A673 (cell line): ENCODE results near the gene ZNF319. TPM values are rescaled to one million over a fixed set of nuclear protein-coding genes. Genes with fewer than 3 reads are reported as not detected.

ENCODE experiments used
- BruUV-seq: library from RNA; stranded (reverse); fragments of 400-500 nt; replicated peaks from 2 replicates; lab custom pipeline; 2021; lab: Mats Ljungman, UMichigan
- CTCF ChIA-PET: fragments of 300-600 bp; sonication (Branson Sonifier 250); formaldehyde crosslinking; loops from one replicate; lab custom pipeline; 2022; ENCODE audit warnings: antibody characterized with exemption; lab: Charles Lee
- POLR2A ChIA-PET: fragments of 300-600 bp; sonication (Branson Sonifier 250); formaldehyde crosslinking; loops from one replicate; lab custom pipeline; 2022; ENCODE audit warnings: antibody characterized with exemption; ENCODE audit not compliant: low non-redundant PET; lab: Charles Lee
- DNase-seq: peaks from one replicate; pipeline ENCODE4 v3.0.0-alpha.2; 2015; ENCODE audit warnings: low spot score
- H3K27ac ChIP-seq: fragments of 200-600 bp; sonication (generic); 2 replicates; pipeline ENCODE4 v1.5.1; 2016; ENCODE audit warnings: mixed run types, low read depth, mild to moderate bottlenecking, mixed read lengths, antibody characterized with exemption, low read length; ENCODE audit not compliant: poor library complexity, severe bottlenecking
- H3K27me3 ChIP-seq: fragments of 200-600 bp; sonication (generic); replicated peaks from 2 replicates; pipeline ENCODE4 v1.6.1; 2017; ENCODE audit warnings: mixed run types, low read depth, mild to moderate bottlenecking, mixed read lengths, antibody characterized with exemption, low read length; ENCODE audit not compliant: insufficient read depth, poor library complexity
- H3K36me3 ChIP-seq: fragments of 200-600 bp; sonication (generic); 2 replicates; pipeline ENCODE4 v1.6.1; 2016; ENCODE audit warnings: mixed run types, mild to moderate bottlenecking, mixed read lengths, antibody characterized with exemption, low read length; ENCODE audit not compliant: insufficient read depth, poor library complexity, severe bottlenecking
- H3K4me1 ChIP-seq: fragments of 200-600 bp; sonication (generic); 2 replicates; pipeline ENCODE4 v1.6.1; 2017; ENCODE audit warnings: mixed run types, mild to moderate bottlenecking, mixed read lengths, antibody characterized with exemption, low read length; ENCODE audit not compliant: insufficient read depth, poor library complexity, severe bottlenecking
- H3K4me3 ChIP-seq: fragments of 200-600 bp; sonication (generic); 2 replicates; pipeline ENCODE4 v1.5.1; 2016; ENCODE audit warnings: low read depth, mixed run types, mild to moderate bottlenecking, mixed read lengths, low read length; ENCODE audit not compliant: poor library complexity, severe bottlenecking
- H3K9me3 ChIP-seq: fragments of 200-600 bp; sonication (generic); 2 replicates; pipeline ENCODE4 v1.6.1; 2016; ENCODE audit warnings: mixed run types, low read depth, mild to moderate bottlenecking, mixed read lengths, antibody characterized with exemption, low read length; ENCODE audit not compliant: poor library complexity, severe bottlenecking
- CTCF ChIP-seq: fragments of 300-800, 200-600 bp; sonication (generic); conservative IDR thresholded peaks from 2 replicates; pipeline ENCODE4 v1.5.1; 2017; ENCODE audit warnings: low read depth, mild to moderate bottlenecking, antibody characterized with exemption, low read length, moderate library complexity, mixed read lengths
- EZH2 ChIP-seq: fragments of 200-600 bp; sonication (generic); IDR thresholded peaks from 2 replicates; pipeline ENCODE4 v1.6.1; 2017; ENCODE audit warnings: borderline replicate concordance, low read depth, mild to moderate bottlenecking, mixed read lengths, antibody characterized with exemption, low read length; ENCODE audit not compliant: poor library complexity, severe bottlenecking
- intact Hi-C: fragments of 100-400 bp; cut with micrococcal nuclease; formaldehyde crosslinking; loops from one replicate; pipeline ENCODE4 v1.10.0; 2022; ENCODE audit not compliant: unreplicated experiment
- total RNA-seq: library from RNA; stranded (reverse); gene quantifications from 2 replicates; pipeline ENCODE4 v1.2.3, GENCODE V29; 2021

ZNF319 gene
- total RNA-seq, 1 experiment from 2014 or later: 12.9 TPM

GRCh38 chr16:58030136-58030840 is 29.8 kb upstream of the ZNF319 start:
- Histone ChIP-seq H3K36me3 (no peaks in the 10 kb centered on the region), H3K27ac (no peak overlapping the region), H3K4me1 (peaks cover 7% of the 10 kb centered on the region), H3K9me3 (no peaks in the 10 kb centered on the region), H3K27me3 (no peaks in the 10 kb centered on the region), H3K4me3 (no peak overlapping the region)
- CTCF ChIA-PET: no interaction called here
- POLR2A ChIA-PET: no interaction called here
- no TSS peak for BruUV-seq
- no peak for DNase-seq
- TF ChIP-seq EZH2: no peak
- TF ChIP-seq CTCF: no peak
- intact Hi-C loops: no loop called here

GRCh38 chr16:58029410-58029809 is 28.9 kb upstream of the ZNF319 start:
- Histone ChIP-seq H3K36me3 (no peaks in the 10 kb centered on the region), H3K4me1 (peaks cover 11% of the 10 kb centered on the region), H3K27me3 (no peaks in the 10 kb centered on the region), H3K4me3 (no peak overlapping the region), H3K9me3 (no peaks in the 10 kb centered on the region), H3K27ac (no peak overlapping the region)
- POLR2A ChIA-PET: no interaction called here
- TF ChIP-seq CTCF (no peak), EZH2 (no peak)
- BruUV-seq: no TSS peak
- intact Hi-C loops: no loop called here
- no peak for DNase-seq
- CTCF ChIA-PET: no interaction called here

- ChIA-PET CTCF (no interaction called here), POLR2A (no interaction called here)
- no peak overlapping the region for H3K27ac ChIP-seq
- no peaks in the 10 kb centered on the region for H3K27me3 ChIP-seq
- no TSS peak for BruUV-seq
- intact Hi-C loops: no loop called here
- no peak for DNase-seq
- no peak for TF ChIP-seq EZH2
- TF ChIP-seq CTCF: no peak
- H3K4me3 ChIP-seq: no peak overlapping the region
- H3K9me3 ChIP-seq: no peaks in the 10 kb centered on the region
- H3K36me3 ChIP-seq: no peaks in the 10 kb centered on the region
- peaks cover 11% of the 10 kb centered on the region for H3K4me1 ChIP-seq
These were observed 28.1 kb upstream of the ZNF319 start for GRCh38 chr16:58028541-58029070.
